Fibroblast of mammary gland (primary cell): ENCODE results near the gene OBSCN.
"Not testable (repeated sequence)": the region's sequence is repeated elsewhere in the genome, so short reads cannot be mapped to it uniquely, and the experiment has no call there.

Experiments
- DNase-seq: peaks from one replicate; pipeline ENCODE4 v3.0.0-alpha.2; 2010; ENCODE audit warnings: low read depth
- H3K4me3 ChIP-seq: 2 replicates; pipeline ENCODE4 v1.5.1; 2011; ENCODE audit warnings: low read depth, mild to moderate bottlenecking, low read length, moderate library complexity; ENCODE audit not compliant: control insufficient read depth
- CTCF ChIP-seq: conservative IDR thresholded peaks from 2 replicates; pipeline ENCODE4 v1.5.1; 2011; ENCODE audit warnings: low read depth, low read length, inconsistent platforms; ENCODE audit not compliant: control insufficient read depth, insufficient read depth

Gene OBSCN

GRCh38 chr1:228240411-228241240, 32.8 kb downstream of the OBSCN start:
- no peak for TF ChIP-seq CTCF

DNA sequence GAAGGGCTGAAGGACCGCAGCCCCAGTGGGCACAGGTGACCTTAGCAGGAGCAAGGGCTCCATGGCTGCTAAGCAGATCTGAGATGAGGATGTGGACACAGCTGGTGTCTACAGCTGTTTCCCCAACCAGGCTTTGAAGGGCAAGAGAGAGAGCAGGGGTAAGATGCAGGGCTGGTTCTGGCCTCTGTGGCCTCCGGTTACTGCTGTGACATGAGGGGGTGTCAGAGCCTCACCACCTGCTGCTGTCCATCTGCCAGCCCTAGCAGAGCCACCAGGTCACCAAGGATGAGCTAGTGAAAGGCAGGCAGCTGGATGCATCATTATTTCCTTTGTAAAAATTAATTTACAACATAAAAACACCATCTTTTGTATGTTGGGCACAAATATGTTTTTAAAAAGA, 33.4 kb downstream of the OBSCN start:
- H3K4me3 ChIP-seq: no peak overlapping the region
- no peak for DNase-seq
- no peak for TF ChIP-seq CTCF

More at GRCh38 chr1:228240411-228241240, 32.8 kb downstream of the OBSCN start:
- no peak overlapping the region for H3K4me3 ChIP-seq
- DNase-seq: no peak

DNA sequence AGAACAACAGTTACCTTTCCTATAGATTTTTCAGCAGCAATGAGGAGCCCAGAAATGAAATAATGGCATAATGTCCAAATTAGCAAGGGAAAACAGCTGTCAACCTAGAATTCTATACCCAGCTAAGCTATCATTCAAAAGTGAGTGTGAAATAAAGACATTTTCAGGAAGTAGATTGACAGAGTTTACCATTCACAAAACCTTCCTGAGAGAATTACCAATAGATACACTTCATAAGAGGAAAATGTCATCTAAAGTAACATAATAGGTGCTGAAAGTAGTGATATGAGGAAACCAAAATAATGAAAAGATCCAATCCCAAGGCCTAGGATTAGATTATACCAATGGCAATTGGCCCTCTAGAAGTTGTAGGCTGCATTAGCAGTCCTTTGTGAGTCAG, 34.6 kb downstream of the OBSCN start:
- no peak for DNase-seq
- no peak overlapping the region for H3K4me3 ChIP-seq
- TF ChIP-seq CTCF: no peak

DNA sequence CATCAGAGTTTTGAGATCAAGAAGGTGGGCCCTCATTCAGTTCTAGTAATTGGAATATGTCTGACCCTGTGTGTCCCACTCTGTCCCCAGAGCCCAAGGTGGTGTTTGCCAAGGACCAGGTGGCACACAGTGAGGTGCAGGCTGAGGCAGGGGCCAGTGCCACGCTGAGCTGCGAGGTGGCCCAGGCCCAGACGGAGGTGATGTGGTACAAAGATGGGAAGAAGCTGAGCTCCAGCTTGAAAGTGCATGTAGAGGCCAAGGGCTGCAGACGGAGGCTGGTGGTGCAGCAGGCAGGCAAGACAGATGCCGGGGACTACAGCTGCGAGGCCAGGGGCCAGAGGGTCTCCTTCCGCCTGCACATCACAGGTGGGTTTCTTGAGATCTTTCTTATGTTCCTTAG, 35.2 kb downstream of the OBSCN start:
- no peak for DNase-seq
- H3K4me3 ChIP-seq: no peak overlapping the region
- TF ChIP-seq CTCF: no peak

- not testable (repeated sequence) for H3K4me3 ChIP-seq
Measured at GRCh38 chr1:228243989-228244388, 36.1 kb downstream of the OBSCN start.

DNA sequence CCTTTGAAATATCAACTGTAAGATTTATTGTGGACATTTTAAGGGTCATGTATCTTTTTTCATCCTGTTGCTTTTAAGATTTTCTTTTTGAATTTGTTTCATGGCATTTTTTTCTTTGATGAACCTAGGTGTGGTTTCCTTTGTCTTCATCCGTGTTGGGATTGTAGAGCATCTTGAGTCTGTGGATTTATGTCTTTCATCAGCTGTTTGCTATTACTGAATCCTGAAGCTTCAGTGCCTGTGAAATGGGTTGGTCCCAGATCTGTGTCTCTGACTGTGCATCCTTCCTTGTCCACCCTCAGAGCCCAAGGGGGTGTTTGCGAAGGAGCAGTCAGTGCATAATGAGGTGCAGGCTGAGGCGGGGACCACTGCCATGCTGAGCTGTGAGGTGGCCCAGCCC, 37.3 kb downstream of the OBSCN start:
- H3K4me3 ChIP-seq: no peak overlapping the region
- no peak for TF ChIP-seq CTCF
- DNase-seq: no peak

More at GRCh38 chr1:228243989-228244388, 36.1 kb downstream of the OBSCN start:
- DNase-seq: not testable (repeated sequence)

GRCh38 chr1:228246216-228246900, 38.5 kb downstream of the OBSCN start:
- no peak for TF ChIP-seq CTCF

More at GRCh38 chr1:228246216-228246900, 38.5 kb downstream of the OBSCN start:
- no peak for DNase-seq
- no peak overlapping the region for H3K4me3 ChIP-seq
